HEK293 (cell line): ENCODE data around the gene RTKN.

Experiments used
- BCL11B ChIP-seq: fragments of 450-650 bp; formaldehyde crosslinking; IDR thresholded peaks from 2 replicates; pipeline ENCODE4 v1.5.1; 2016; ENCODE audit warnings: low read depth, missing biosample characterization, missing genetic modification characterization
- GLIS2 ChIP-seq: fragments of 450-650 bp; formaldehyde crosslinking; IDR thresholded peaks from 2 replicates; pipeline ENCODE4 v1.5.1; 2016; ENCODE audit warnings: missing biosample characterization, missing genetic modification characterization
- IKZF3 ChIP-seq: fragments of 450-650 bp; IDR thresholded peaks from 2 replicates; pipeline ENCODE4 v1.5.0; 2018; ENCODE audit warnings: missing biosample characterization, mild to moderate bottlenecking, missing genetic modification characterization, moderate library complexity
- KLF9 ChIP-seq: fragments of 450-650 bp; formaldehyde crosslinking; IDR thresholded peaks from 2 replicates; pipeline ENCODE4 v1.5.1; 2016; ENCODE audit warnings: missing biosample characterization, missing genetic modification characterization, low read depth
- MEIS1 ChIP-seq: sonication (generic); formaldehyde crosslinking; IDR thresholded peaks from 2 replicates; pipeline ENCODE4 v1.8.1; 2022; ENCODE audit warnings: missing genetic modification reagents, mild to moderate bottlenecking, borderline replicate concordance
- ZBTB17 ChIP-seq: fragments of 450-650 bp; formaldehyde crosslinking; IDR thresholded peaks from 2 replicates; pipeline ENCODE4 v1.5.1; 2016; ENCODE audit warnings: missing biosample characterization, missing genetic modification characterization
- ZBTB48 ChIP-seq: fragments of 450-650 bp; formaldehyde crosslinking; IDR thresholded peaks from 2 replicates; pipeline ENCODE4 v1.5.1; 2016; ENCODE audit warnings: missing biosample characterization, missing genetic modification characterization
- ZBTB7A ChIP-seq: fragments of 450-650 bp; formaldehyde crosslinking; IDR thresholded peaks from 2 replicates; pipeline ENCODE4 v1.5.1; 2016; ENCODE audit warnings: low read depth, missing biosample characterization, missing genetic modification characterization
- ZFHX2 ChIP-seq: fragments of 450-650 bp; formaldehyde crosslinking; conservative IDR thresholded peaks from 2 replicates; pipeline ENCODE4 v1.5.1; 2016; ENCODE audit warnings: missing biosample characterization, missing genetic modification characterization
- ZIC2 ChIP-seq: fragments of 450-650 bp; formaldehyde crosslinking; IDR thresholded peaks from 2 replicates; pipeline ENCODE4 v1.5.1; 2016; ENCODE audit warnings: missing biosample characterization, missing genetic modification characterization
- ZNF114 ChIP-seq: fragments of 450-650 bp; formaldehyde crosslinking; IDR thresholded peaks from 2 replicates; pipeline ENCODE4 v1.5.0; 2017; ENCODE audit warnings: missing biosample characterization, missing genetic modification characterization
- ZNF341 ChIP-seq: fragments of 450-650 bp; formaldehyde crosslinking; IDR thresholded peaks from 2 replicates; pipeline ENCODE4; 2016; ENCODE audit warnings: low read depth, missing biosample characterization, missing genetic modification characterization
- ZNF366 ChIP-seq: fragments of 450-650 bp; formaldehyde crosslinking; conservative IDR thresholded peaks from 2 replicates; pipeline ENCODE4 v1.5.1; 2016; ENCODE audit warnings: missing biosample characterization, missing genetic modification characterization
- ZNF404 ChIP-seq: fragments of 450-650 bp; formaldehyde crosslinking; IDR thresholded peaks from 2 replicates; pipeline ENCODE4 v1.5.1; 2017; ENCODE audit warnings: missing biosample characterization, missing genetic modification characterization
- ZNF473 ChIP-seq: fragments of 450-650 bp; formaldehyde crosslinking; IDR thresholded peaks from 2 replicates; pipeline ENCODE4 v1.5.1; 2017; ENCODE audit warnings: missing biosample characterization, missing genetic modification characterization
- ZNF623 ChIP-seq: fragments of 450-650 bp; formaldehyde crosslinking; IDR thresholded peaks from 2 replicates; pipeline ENCODE4 v1.5.1; 2016; ENCODE audit warnings: missing biosample characterization, missing genetic modification characterization
- ZNF830 ChIP-seq: fragments of 450-650 bp; IDR thresholded peaks from 2 replicates; pipeline ENCODE4 v1.5.0; 2018; ENCODE audit warnings: missing biosample characterization, missing genetic modification characterization, low read depth, mild to moderate bottlenecking, moderate library complexity
- TF ChIP-seq, protein P1 (sequence below): fragments of 450-650 bp; formaldehyde crosslinking; IDR thresholded peaks from 2 replicates; pipeline ENCODE4 v1.5.1; 2016; ENCODE audit warnings: missing biosample characterization, missing genetic modification characterization, borderline replicate concordance
- TF ChIP-seq, protein P2 (sequence below): fragments of 450-650 bp; formaldehyde crosslinking; IDR thresholded peaks from 2 replicates; pipeline ENCODE4 v1.5.1; 2016; ENCODE audit warnings: missing biosample characterization, missing genetic modification characterization
- TF ChIP-seq, protein P3 (sequence below): fragments of 450-650 bp; formaldehyde crosslinking; IDR thresholded peaks from 2 replicates; pipeline ENCODE4 v1.5.1; 2016; ENCODE audit warnings: missing biosample characterization, missing genetic modification characterization

The RTKN gene

DNA sequence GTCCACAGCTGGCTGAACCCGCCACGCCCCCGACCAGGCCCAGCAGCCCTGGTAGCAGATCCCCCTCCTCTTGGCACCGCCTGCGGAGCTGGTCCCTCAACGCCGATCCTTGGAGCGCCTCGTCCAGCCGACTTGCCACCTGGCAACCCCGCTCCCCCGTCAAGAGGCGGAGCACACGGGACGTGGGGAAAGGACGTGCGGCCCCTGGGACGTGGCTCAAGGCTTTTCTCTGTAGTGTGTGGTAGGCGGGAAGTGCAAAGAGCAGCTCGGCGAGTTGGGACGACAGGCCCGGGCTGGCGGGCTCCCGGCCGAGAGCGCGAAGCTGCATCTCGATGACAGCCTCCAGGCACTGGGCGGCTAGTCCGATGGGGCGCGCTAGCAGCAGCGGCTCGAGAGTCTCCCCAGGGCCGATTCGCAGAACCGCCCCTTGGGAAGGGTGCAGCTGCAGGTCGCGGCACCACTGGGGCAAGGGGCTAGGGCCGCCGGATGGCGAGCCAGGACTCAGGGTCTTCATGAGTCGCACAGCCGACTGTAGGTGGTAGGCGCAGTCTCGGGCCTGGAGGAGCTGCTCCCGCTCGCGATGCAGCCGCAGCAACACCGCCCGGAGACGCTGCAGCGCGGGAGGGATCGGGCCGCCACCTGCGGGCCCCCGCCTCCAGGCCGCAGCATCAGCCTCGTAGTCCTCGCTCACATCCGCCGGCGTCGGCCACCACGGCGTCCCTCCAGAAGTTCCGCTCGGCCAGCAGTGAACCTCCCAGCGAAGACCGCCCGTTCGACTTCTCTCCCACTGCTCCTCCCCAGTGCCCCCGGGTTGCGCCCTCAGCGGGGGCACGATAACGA is 40.4 kb upstream of the RTKN start (continued):
- TF ChIP-seq, protein P1, sequence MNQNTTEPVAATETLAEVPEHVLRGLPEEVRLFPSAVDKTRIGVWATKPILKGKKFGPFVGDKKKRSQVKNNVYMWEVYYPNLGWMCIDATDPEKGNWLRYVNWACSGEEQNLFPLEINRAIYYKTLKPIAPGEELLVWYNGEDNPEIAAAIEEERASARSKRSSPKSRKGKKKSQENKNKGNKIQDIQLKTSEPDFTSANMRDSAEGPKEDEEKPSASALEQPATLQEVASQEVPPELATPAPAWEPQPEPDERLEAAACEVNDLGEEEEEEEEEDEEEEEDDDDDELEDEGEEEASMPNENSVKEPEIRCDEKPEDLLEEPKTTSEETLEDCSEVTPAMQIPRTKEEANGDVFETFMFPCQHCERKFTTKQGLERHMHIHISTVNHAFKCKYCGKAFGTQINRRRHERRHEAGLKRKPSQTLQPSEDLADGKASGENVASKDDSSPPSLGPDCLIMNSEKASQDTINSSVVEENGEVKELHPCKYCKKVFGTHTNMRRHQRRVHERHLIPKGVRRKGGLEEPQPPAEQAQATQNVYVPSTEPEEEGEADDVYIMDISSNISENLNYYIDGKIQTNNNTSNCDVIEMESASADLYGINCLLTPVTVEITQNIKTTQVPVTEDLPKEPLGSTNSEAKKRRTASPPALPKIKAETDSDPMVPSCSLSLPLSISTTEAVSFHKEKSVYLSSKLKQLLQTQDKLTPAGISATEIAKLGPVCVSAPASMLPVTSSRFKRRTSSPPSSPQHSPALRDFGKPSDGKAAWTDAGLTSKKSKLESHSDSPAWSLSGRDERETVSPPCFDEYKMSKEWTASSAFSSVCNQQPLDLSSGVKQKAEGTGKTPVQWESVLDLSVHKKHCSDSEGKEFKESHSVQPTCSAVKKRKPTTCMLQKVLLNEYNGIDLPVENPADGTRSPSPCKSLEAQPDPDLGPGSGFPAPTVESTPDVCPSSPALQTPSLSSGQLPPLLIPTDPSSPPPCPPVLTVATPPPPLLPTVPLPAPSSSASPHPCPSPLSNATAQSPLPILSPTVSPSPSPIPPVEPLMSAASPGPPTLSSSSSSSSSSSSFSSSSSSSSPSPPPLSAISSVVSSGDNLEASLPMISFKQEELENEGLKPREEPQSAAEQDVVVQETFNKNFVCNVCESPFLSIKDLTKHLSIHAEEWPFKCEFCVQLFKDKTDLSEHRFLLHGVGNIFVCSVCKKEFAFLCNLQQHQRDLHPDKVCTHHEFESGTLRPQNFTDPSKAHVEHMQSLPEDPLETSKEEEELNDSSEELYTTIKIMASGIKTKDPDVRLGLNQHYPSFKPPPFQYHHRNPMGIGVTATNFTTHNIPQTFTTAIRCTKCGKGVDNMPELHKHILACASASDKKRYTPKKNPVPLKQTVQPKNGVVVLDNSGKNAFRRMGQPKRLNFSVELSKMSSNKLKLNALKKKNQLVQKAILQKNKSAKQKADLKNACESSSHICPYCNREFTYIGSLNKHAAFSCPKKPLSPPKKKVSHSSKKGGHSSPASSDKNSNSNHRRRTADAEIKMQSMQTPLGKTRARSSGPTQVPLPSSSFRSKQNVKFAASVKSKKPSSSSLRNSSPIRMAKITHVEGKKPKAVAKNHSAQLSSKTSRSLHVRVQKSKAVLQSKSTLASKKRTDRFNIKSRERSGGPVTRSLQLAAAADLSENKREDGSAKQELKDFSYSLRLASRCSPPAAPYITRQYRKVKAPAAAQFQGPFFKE = peak; percentile 83; the same call in 1 of the 2 replicates
- no peak for TF ChIP-seq ZNF114 (tag by site-specific recombination)
- no peak for TF ChIP-seq ZNF623 (tag by site-specific recombination)
- peak; percentile 36 for TF ChIP-seq ZNF341 (tag by site-specific recombination)
- 0 out of 2 replicates have a peak, but pooled peaks have one; percentile 12 for TF ChIP-seq KLF9 (tag by site-specific recombination)
- no peak for TF ChIP-seq ZNF404 (tag by site-specific recombination)
- no peak for TF ChIP-seq IKZF3
- no peak for TF ChIP-seq MEIS1 (CRISPR knock-in tag)
- peak; percentile 25; the same call in 1 of the 2 replicates for TF ChIP-seq ZBTB48 (tag by site-specific recombination)
- TF ChIP-seq ZIC2 = peak; percentile 82
- no peak for TF ChIP-seq BCL11B
- peak; percentile 34; the same call in 1 of the 2 replicates for TF ChIP-seq ZBTB17 (tag by site-specific recombination)
- TF ChIP-seq ZNF366 = no peak
- TF ChIP-seq ZFHX2 = 0 out of 2 replicates have a peak, but pooled peaks have one; percentile 36
- TF ChIP-seq ZNF473 (tag by site-specific recombination) = no peak
- TF ChIP-seq ZBTB7A (tag by site-specific recombination) = peak; percentile 63
- TF ChIP-seq, protein P2, sequence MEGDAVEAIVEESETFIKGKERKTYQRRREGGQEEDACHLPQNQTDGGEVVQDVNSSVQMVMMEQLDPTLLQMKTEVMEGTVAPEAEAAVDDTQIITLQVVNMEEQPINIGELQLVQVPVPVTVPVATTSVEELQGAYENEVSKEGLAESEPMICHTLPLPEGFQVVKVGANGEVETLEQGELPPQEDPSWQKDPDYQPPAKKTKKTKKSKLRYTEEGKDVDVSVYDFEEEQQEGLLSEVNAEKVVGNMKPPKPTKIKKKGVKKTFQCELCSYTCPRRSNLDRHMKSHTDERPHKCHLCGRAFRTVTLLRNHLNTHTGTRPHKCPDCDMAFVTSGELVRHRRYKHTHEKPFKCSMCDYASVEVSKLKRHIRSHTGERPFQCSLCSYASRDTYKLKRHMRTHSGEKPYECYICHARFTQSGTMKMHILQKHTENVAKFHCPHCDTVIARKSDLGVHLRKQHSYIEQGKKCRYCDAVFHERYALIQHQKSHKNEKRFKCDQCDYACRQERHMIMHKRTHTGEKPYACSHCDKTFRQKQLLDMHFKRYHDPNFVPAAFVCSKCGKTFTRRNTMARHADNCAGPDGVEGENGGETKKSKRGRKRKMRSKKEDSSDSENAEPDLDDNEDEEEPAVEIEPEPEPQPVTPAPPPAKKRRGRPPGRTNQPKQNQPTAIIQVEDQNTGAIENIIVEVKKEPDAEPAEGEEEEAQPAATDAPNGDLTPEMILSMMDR = peak; percentile 61
- TF ChIP-seq GLIS2 = peak; percentile 85
- TF ChIP-seq ZNF830 (tag by site-specific recombination) = no peak
- TF ChIP-seq, protein P3, sequence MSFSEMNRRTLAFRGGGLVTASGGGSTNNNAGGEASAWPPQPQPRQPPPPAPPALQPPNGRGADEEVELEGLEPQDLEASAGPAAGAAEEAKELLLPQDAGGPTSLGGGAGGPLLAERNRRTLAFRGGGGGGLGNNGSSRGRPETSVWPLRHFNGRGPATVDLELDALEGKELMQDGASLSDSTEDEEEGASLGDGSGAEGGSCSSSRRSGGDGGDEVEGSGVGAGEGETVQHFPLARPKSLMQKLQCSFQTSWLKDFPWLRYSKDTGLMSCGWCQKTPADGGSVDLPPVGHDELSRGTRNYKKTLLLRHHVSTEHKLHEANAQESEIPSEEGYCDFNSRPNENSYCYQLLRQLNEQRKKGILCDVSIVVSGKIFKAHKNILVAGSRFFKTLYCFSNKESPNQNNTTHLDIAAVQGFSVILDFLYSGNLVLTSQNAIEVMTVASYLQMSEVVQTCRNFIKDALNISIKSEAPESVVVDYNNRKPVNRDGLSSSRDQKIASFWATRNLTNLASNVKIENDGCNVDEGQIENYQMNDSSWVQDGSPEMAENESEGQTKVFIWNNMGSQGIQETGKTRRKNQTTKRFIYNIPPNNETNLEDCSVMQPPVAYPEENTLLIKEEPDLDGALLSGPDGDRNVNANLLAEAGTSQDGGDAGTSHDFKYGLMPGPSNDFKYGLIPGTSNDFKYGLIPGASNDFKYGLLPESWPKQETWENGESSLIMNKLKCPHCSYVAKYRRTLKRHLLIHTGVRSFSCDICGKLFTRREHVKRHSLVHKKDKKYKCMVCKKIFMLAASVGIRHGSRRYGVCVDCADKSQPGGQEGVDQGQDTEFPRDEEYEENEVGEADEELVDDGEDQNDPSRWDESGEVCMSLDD (tag by site-specific recombination) = no peak; the same call in 1 of the 2 replicates
